Measurements from ENCODE around the gene GRSF1.

The GRSF1 gene, protein sequence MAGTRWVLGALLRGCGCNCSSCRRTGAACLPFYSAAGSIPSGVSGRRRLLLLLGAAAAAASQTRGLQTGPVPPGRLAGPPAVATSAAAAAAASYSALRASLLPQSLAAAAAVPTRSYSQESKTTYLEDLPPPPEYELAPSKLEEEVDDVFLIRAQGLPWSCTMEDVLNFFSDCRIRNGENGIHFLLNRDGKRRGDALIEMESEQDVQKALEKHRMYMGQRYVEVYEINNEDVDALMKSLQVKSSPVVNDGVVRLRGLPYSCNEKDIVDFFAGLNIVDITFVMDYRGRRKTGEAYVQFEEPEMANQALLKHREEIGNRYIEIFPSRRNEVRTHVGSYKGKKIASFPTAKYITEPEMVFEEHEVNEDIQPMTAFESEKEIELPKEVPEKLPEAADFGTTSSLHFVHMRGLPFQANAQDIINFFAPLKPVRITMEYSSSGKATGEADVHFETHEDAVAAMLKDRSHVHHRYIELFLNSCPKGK

GRCh38 chr4:70839589-70840093 is at the start of gene GRSF1:
Gene GRSF1 (minus strand): TSS chr4:70839890. CDS start chr4:70839827, 63 bp downstream.
- TF ChIP-seq CTCF (IDR thresholded peaks at IDR 0.05), result peak; percentile 6
- no peaks in the 10 kb centered on the region for H3K9me3 ChIP-seq (ENCODE audit: control insufficient read depth, low read length)

GRCh38 chr4:70885174-70885573 is 45.5 kb upstream of the GRSF1 start:
- Histone ChIP-seq H3K27ac (no peak overlapping the region), H3K27me3 (ENCODE audit: control insufficient read depth, insufficient read depth, low read length) (no peaks in the 10 kb centered on the region), H3K4me3 (ENCODE audit: low read depth, low read length) (no peak overlapping the region), H3K79me2 (no peaks in the 10 kb centered on the region), H2AFZ (no peak overlapping the region), H3K9ac (no peak overlapping the region), H3K4me2 (ENCODE audit: low read length) (no peak overlapping the region), H3K36me3 (ENCODE audit: control insufficient read depth, insufficient read depth, low read length) (no peaks in the 10 kb centered on the region), H3K4me1 (no peaks in the 10 kb centered on the region), H3K9me3 (ENCODE audit: control insufficient read depth, low read length) (no peaks in the 10 kb centered on the region)
- TF ChIP-seq CTCF (IDR thresholded peaks at IDR 0.05), result no peak

More at GRCh38 chr4:70839589-70840093, at the start of gene GRSF1:
- Histone ChIP-seq H3K9ac (no peak within 1 kb of the TSS), H3K27me3 (ENCODE audit: control insufficient read depth, insufficient read depth, low read length) (no peaks in the 10 kb centered on the region), H3K4me1 (peaks cover 2% of the 10 kb centered on the region), H3K36me3 (ENCODE audit: control insufficient read depth, insufficient read depth, low read length) (no peaks in the 10 kb centered on the region), H3K4me2 (ENCODE audit: low read length) (peak within 1 kb of the TSS; percentile 93), H3K27ac (peak within 1 kb of the TSS; percentile 77), H3K4me3 (ENCODE audit: low read depth, low read length) (peak within 1 kb of the TSS; percentile 77), H3K79me2 (peaks cover 15% of the 10 kb centered on the region), H2AFZ (peak within 1 kb of the TSS; percentile 77)

- Histone ChIP-seq H3K4me2 (ENCODE audit: low read length) (no peak overlapping the region), H3K27ac (no peak overlapping the region), H3K36me3 (ENCODE audit: control insufficient read depth, insufficient read depth, low read length) (no peaks in the 10 kb centered on the region), H3K4me3 (ENCODE audit: low read depth, low read length) (no peak overlapping the region), H3K4me1 (no peaks in the 10 kb centered on the region), H3K79me2 (no peaks in the 10 kb centered on the region), H2AFZ (no peak overlapping the region), H3K27me3 (ENCODE audit: control insufficient read depth, insufficient read depth, low read length) (no peaks in the 10 kb centered on the region), H3K9ac (no peak overlapping the region), H3K9me3 (ENCODE audit: control insufficient read depth, low read length) (no peaks in the 10 kb centered on the region)
- no peak for TF ChIP-seq CTCF (IDR thresholded peaks at IDR 0.05)
These were observed 41.0 kb upstream of the GRSF1 start for GRCh38 chr4:70880739-70881138.

GRCh38 chr4:70877556-70877955 is 37.9 kb upstream of the GRSF1 start:
- no peak for TF ChIP-seq CTCF (IDR thresholded peaks at IDR 0.05)
- no peaks in the 10 kb centered on the region for H3K4me1 ChIP-seq
- no peak overlapping the region for H3K9ac ChIP-seq
- H3K36me3 ChIP-seq (ENCODE audit: control insufficient read depth, insufficient read depth, low read length), result no peaks in the 10 kb centered on the region
- no peak overlapping the region for H3K4me3 ChIP-seq (ENCODE audit: low read depth, low read length)
- H3K27me3 ChIP-seq (ENCODE audit: control insufficient read depth, insufficient read depth, low read length), result no peaks in the 10 kb centered on the region
- H3K4me2 ChIP-seq (ENCODE audit: low read length), result no peak overlapping the region
- H2AFZ ChIP-seq, result no peak overlapping the region
- H3K9me3 ChIP-seq (ENCODE audit: control insufficient read depth, low read length), result no peaks in the 10 kb centered on the region
- no peak overlapping the region for H3K27ac ChIP-seq
- no peaks in the 10 kb centered on the region for H3K79me2 ChIP-seq

Data from parathyroid adenoma (tissue), 2 donors.